ENCODE data around the gene DNMT3A.

DNA sequence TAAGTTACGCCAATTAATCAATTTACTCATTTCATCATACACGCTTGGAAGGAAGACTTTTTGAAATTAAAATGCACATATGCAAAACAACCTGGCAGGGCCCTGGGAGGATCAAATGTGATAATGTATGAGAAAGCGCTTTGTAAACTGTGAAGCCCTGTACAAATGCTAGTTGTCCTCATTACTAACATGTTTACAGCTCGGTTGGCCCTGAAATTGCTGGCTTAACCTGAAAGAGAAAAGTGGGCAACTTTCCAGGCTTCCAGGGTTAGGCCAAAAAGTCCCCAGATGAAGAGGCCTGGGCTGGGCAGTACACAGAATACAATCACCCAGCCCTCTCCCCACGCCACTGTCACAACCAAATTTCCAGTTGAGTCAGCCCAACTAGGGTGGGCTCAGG, 60.2 kb downstream of the DNMT3A start:
- TF ChIP-seq, protein P1, sequence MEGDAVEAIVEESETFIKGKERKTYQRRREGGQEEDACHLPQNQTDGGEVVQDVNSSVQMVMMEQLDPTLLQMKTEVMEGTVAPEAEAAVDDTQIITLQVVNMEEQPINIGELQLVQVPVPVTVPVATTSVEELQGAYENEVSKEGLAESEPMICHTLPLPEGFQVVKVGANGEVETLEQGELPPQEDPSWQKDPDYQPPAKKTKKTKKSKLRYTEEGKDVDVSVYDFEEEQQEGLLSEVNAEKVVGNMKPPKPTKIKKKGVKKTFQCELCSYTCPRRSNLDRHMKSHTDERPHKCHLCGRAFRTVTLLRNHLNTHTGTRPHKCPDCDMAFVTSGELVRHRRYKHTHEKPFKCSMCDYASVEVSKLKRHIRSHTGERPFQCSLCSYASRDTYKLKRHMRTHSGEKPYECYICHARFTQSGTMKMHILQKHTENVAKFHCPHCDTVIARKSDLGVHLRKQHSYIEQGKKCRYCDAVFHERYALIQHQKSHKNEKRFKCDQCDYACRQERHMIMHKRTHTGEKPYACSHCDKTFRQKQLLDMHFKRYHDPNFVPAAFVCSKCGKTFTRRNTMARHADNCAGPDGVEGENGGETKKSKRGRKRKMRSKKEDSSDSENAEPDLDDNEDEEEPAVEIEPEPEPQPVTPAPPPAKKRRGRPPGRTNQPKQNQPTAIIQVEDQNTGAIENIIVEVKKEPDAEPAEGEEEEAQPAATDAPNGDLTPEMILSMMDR (IDR thresholded peaks at IDR 0.05; ENCODE audit: borderline replicate concordance, extremely low read depth, low read length, poor library complexity, severe bottlenecking): no peak
- TF ChIP-seq EZH2 (IDR thresholded peaks at IDR 0.05; ENCODE audit: borderline replicate concordance, low read depth, low read length, severe bottlenecking): no peak

Measured in DND-41 (cell line).